IMR-90 (cell line): ENCODE results near the gene SLC35E3. TPM values are rescaled to one million over a fixed set of nuclear protein-coding genes. Genes with fewer than 3 reads are reported as not detected.

Experiments
- ATAC-seq: fragments of 200-7000 bp; cut with Tn5 transposase; 2 replicates; pipeline ENCODE4 v1.9.1; 2020; ENCODE audit warnings: low read depth, mild to moderate bottlenecking, moderate library complexity
- BruUV-seq: library from RNA; stranded (reverse); fragments of 400-500 nt; replicated peaks from 2 replicates; lab custom pipeline; 2021; lab: Mats Ljungman, UMichigan
- CTCF ChIA-PET: fragments of 300-600 bp; formaldehyde crosslinking; extraction: SDS; loops from one replicate; lab custom pipeline; 2021; ENCODE audit warnings: antibody characterized with exemption; lab: Yijun Ruan, JAX
- POLR2A ChIA-PET: fragments of 300-600 bp; sonication (Branson Sonifier 250); formaldehyde crosslinking; loops from one replicate; lab custom pipeline; 2022; ENCODE audit warnings: antibody characterized with exemption; ENCODE audit not compliant: unreplicated experiment; lab: Charles Lee
- DNase-seq: peaks from one replicate; pipeline ENCODE4 v3.0.0; 2013
- H2AFZ ChIP-seq: replicated peaks from 2 replicates; pipeline ENCODE3; 2013; ENCODE audit warnings: low read length, mild to moderate bottlenecking; ENCODE audit not compliant: poor library complexity
- H2AK5ac ChIP-seq: 2 replicates; pipeline ENCODE4 v1.6.1; 2013; ENCODE audit warnings: low read depth, low read length, inconsistent platforms
- H2AK9ac ChIP-seq: replicated peaks from 2 replicates; pipeline ENCODE3; 2013; ENCODE audit warnings: mild to moderate bottlenecking, low read depth, low read length, moderate library complexity; ENCODE audit not compliant: poor library complexity
- H2BK120ac ChIP-seq: 2 replicates; pipeline ENCODE4 v1.6.1; 2013; ENCODE audit warnings: low read depth, low read length, inconsistent platforms
- H2BK15ac ChIP-seq: 3 replicates; pipeline ENCODE4 v1.6.1; 2013; ENCODE audit warnings: low read depth, low read length, inconsistent platforms
- H2BK20ac ChIP-seq: 2 replicates; pipeline ENCODE4 v1.6.1; 2013; ENCODE audit warnings: low read depth, mild to moderate bottlenecking, inconsistent platforms, low read length, moderate library complexity
- H2BK5ac ChIP-seq: 2 replicates; pipeline ENCODE4 v1.6.1; 2013; ENCODE audit warnings: mild to moderate bottlenecking, low read depth, low read length, inconsistent platforms; ENCODE audit not compliant: poor library complexity, severe bottlenecking
- H3K14ac ChIP-seq: replicated peaks from 2 replicates; pipeline ENCODE4 v1.6.1; 2013; ENCODE audit warnings: low read depth, low read length, inconsistent platforms
- H3K18ac ChIP-seq: 2 replicates; pipeline ENCODE4 v1.6.1; 2013; ENCODE audit warnings: low read depth, low read length, control low read depth
- H3K23ac ChIP-seq: 2 replicates; pipeline ENCODE4 v1.6.1; 2013; ENCODE audit warnings: low read depth, low read length, inconsistent platforms
- H3K27ac ChIP-seq: 2 replicates; pipeline ENCODE4 v1.5.1; 2013; ENCODE audit warnings: mild to moderate bottlenecking, control low read depth, low read length; ENCODE audit not compliant: insufficient read depth
- H3K27me3 ChIP-seq: 2 replicates; pipeline ENCODE4 v1.6.1; 2013; ENCODE audit warnings: low read length; ENCODE audit not compliant: control insufficient read depth, insufficient read depth
- H3K36me3 ChIP-seq: 2 replicates; pipeline ENCODE4 v1.6.1; 2013; ENCODE audit warnings: low read length, mixed read lengths; ENCODE audit not compliant: control insufficient read depth, insufficient read depth
- H3K4ac ChIP-seq: 2 replicates; pipeline ENCODE4 v1.6.1; 2013; ENCODE audit warnings: low read depth, low read length, inconsistent platforms
- H3K4me1 ChIP-seq: 2 replicates; pipeline ENCODE4 v1.6.1; 2013; ENCODE audit warnings: low read length, mixed read lengths; ENCODE audit not compliant: control insufficient read depth, insufficient read depth
- H3K4me2 ChIP-seq: 2 replicates; pipeline ENCODE4 v1.6.1; 2013; ENCODE audit warnings: low read depth, mild to moderate bottlenecking, control low read depth, low read length, moderate library complexity
- H3K4me3 ChIP-seq: 2 replicates; pipeline ENCODE4 v1.5.1; 2013; ENCODE audit warnings: low read depth, mild to moderate bottlenecking, control low read depth, low read length, moderate library complexity; ENCODE audit not compliant: insufficient read depth
- H3K56ac ChIP-seq: 2 replicates; pipeline ENCODE4 v1.6.1; 2013; ENCODE audit warnings: low read length, inconsistent platforms; ENCODE audit not compliant: insufficient read depth; ENCODE audit errors: extremely low read depth
- H3K79me1 ChIP-seq, 2 experiments: 2 replicates each; pipeline ENCODE4 v1.6.1; 2013; ENCODE audit warnings: low read length in 2 of 2, inconsistent platforms in 1 of 2, low read depth in 1 of 2
- H3K9ac ChIP-seq: 2 replicates; pipeline ENCODE4 v1.6.1; 2013; ENCODE audit warnings: low read depth, low read length, control low read depth
- H3K9me1 ChIP-seq: 2 replicates; pipeline ENCODE4 v1.6.1; 2013; ENCODE audit warnings: low read length, inconsistent platforms; ENCODE audit not compliant: insufficient read depth
- H3K9me3 ChIP-seq: 2 replicates; pipeline ENCODE4 v1.6.1; 2013; ENCODE audit warnings: low read length; ENCODE audit not compliant: control insufficient read depth, insufficient read depth
- H4K20me1 ChIP-seq: 2 replicates; pipeline ENCODE4 v1.6.1; 2013; ENCODE audit warnings: low read length, inconsistent platforms; ENCODE audit not compliant: insufficient read depth
- H4K5ac ChIP-seq: 2 replicates; pipeline ENCODE4 v1.6.1; 2013; ENCODE audit warnings: mild to moderate bottlenecking, low read depth, low read length, control low read depth
- H4K8ac ChIP-seq, 2 experiments: 2 replicates each; pipeline ENCODE4 v1.6.1; 2013; ENCODE audit warnings: low read depth in 2 of 2, low read length in 2 of 2, control low read depth in 1 of 2, inconsistent platforms in 1 of 2
- H4K91ac ChIP-seq: 2 replicates; pipeline ENCODE4 v1.6.1; 2013; ENCODE audit warnings: low read depth, low read length, inconsistent platforms; ENCODE audit not compliant: insufficient read depth
- BHLHE40 ChIP-seq: fragments of 150-350 bp; IDR thresholded peaks from 2 replicates; pipeline ENCODE4 v1.6.1; 2016; ENCODE audit warnings: mild to moderate bottlenecking, low read depth, low read length
- CEBPB ChIP-seq: IDR thresholded peaks from 2 replicates; pipeline ENCODE4 v1.6.1; 2012; ENCODE audit warnings: low read depth, low read length, improper control_type of control experiment
- CHD1 ChIP-seq: IDR thresholded peaks from 2 replicates; pipeline ENCODE4 v1.6.1; 2012; ENCODE audit warnings: low read depth, low read length, improper control_type of control experiment
- FOS ChIP-seq: fragments of 150-350 bp; IDR thresholded peaks from 2 replicates; pipeline ENCODE4 v1.6.1; 2016; ENCODE audit warnings: low read depth, low read length
- MAFK ChIP-seq: IDR thresholded peaks from 2 replicates; pipeline ENCODE4 v1.6.1; 2012; ENCODE audit warnings: low read depth, low read length, improper control_type of control experiment
- MAZ ChIP-seq: IDR thresholded peaks from 2 replicates; pipeline ENCODE4 v1.6.1; 2012; ENCODE audit warnings: low read depth, mild to moderate bottlenecking, low read length, improper control_type of control experiment, moderate library complexity, borderline replicate concordance
- MXI1 ChIP-seq: IDR thresholded peaks from 2 replicates; pipeline ENCODE4 v1.6.1; 2012; ENCODE audit warnings: low read depth, mild to moderate bottlenecking, low read length, moderate library complexity, borderline replicate concordance
- POLR2A ChIP-seq: IDR thresholded peaks from 2 replicates; pipeline ENCODE4 v1.6.1; 2012; ENCODE audit warnings: mild to moderate bottlenecking, low read depth, low read length
- RAD21 ChIP-seq: IDR thresholded peaks from 2 replicates; pipeline ENCODE4 v1.6.1; 2012; ENCODE audit warnings: low read length, improper control_type of control experiment
- RCOR1 ChIP-seq: IDR thresholded peaks from 2 replicates; pipeline ENCODE4 v1.6.1; 2012; ENCODE audit warnings: mild to moderate bottlenecking, low read length, improper control_type of control experiment; ENCODE audit not compliant: insufficient replicate concordance
- RFX5 ChIP-seq: IDR thresholded peaks from 2 replicates; pipeline ENCODE4 v1.8.0; 2012; ENCODE audit warnings: low read depth, mild to moderate bottlenecking, low read length, moderate library complexity
- SMC3 ChIP-seq: fragments of 150-350 bp; IDR thresholded peaks from 2 replicates; pipeline ENCODE4 v1.6.1; 2016; ENCODE audit warnings: low read depth, mild to moderate bottlenecking, antibody characterized with exemption, low read length, moderate library complexity
- WGBS, 2 experiments: methylation state at CpG; one replicate each; pipeline versions ENCODE4 v1.1.5 to v1.1.7; 2013; ENCODE audit warnings: missing lambda C conversion rate in 2 of 2; ENCODE audit not compliant: insufficient read length in 1 of 2; ENCODE audit errors: extremely low coverage in 2 of 2; 5-methylcytosine and 5-hydroxymethylcytosine counted together
- dilution Hi-C: fragments of 300-500 bp; cut with HindIII; formaldehyde crosslinking; loops from one replicate; pipeline ENCODE4 v1.14.3; 2018; ENCODE audit warnings: low sequenced_read_pairs; ENCODE audit not compliant: unreplicated experiment
- in situ Hi-C: fragments of 300-500 bp; cut with MboI; formaldehyde crosslinking; loops from 3 replicates; pipeline ENCODE4 v1.14.3; 2019; ENCODE audit warnings: low sequenced_read_pairs, inconsistent platforms, mixed read lengths
- intact Hi-C: fragments of 100-400 bp; cut with micrococcal nuclease; formaldehyde crosslinking; loops from 2 replicates; pipeline ENCODE4 v1.10.0; 2022
- polyA plus RNA-seq, 3 experiments: library from polyadenylated mRNA; depleted of rRNA; stranded (reverse); fragments of >200 nt; gene quantifications; 2 replicates each; pipeline ENCODE4 v1.2.3, GENCODE V29; 2012; ENCODE audit warnings: low replicate concordance in 1 of 3
- total RNA-seq: library from RNA; depleted of rRNA; stranded (reverse); fragments of >200 nt; gene quantifications from 2 replicates; pipeline ENCODE4 v1.2.3, GENCODE V29; 2012
- TF ChIP-seq, protein P1 (sequence below): conservative IDR thresholded peaks from 2 replicates; pipeline ENCODE4 v1.5.1; 2012; ENCODE audit warnings: mild to moderate bottlenecking, low read depth, low read length, improper control_type of control experiment
- TF ChIP-seq, protein P2 (sequence below): fragments of 150-350 bp; IDR thresholded peaks from 2 replicates; pipeline ENCODE4 v1.6.1; 2016; ENCODE audit warnings: low read depth, mild to moderate bottlenecking, low read length, moderate library complexity, borderline replicate concordance
- TF ChIP-seq, protein P3 (sequence below): fragments of 150-350 bp; IDR thresholded peaks from 2 replicates; pipeline ENCODE4 v1.6.1; 2017; ENCODE audit warnings: mild to moderate bottlenecking, antibody characterized with exemption, low read length, low read depth

The SLC35E3 gene
- total and polyA plus RNA-seq, 2 of the 4 experiments (the other 2 are of a cell fraction) = 3.6 to 5.1 TPM

DNA sequence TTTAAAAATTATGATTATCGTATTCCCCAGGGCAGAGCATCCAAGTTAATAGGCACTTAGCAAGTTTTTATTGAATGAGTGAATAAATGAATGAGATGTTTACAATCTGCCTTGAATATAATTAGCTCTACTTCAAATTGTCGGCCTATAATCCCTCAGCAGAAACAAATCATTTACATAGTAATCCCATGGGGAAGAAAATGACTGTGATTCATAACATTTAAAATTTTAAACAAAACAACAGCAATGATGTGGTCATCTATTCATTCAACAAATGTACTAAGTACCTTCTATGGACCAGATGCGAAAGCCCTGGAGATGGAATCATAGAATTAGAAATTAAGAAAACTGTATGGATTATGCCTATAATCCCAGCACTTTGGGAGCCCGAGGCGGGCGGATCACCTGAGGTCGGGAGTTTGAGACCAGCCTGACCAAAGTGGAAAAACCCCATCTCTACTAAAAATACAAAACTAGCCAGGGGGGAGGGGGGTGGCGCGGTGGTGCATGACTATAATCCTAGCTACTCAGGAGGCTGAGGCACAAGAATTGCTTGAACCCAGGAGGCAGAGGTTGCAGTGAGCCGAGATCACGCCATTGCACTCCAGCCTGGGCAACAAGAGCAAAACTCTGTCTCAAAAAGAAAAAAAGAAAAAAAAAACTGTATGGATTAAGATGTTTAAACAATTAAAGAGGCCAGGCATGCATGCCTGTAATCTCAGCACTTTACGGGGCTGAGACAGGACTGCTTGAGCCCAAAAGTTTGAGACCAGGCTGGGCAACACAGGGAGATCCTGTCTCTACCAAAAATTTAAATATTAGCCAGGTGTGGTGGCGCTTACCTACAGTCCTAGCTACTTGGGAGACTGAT lies 44.3 kb downstream of the SLC35E3 start:
- no peak for DNase-seq
- TF ChIP-seq, protein P1, sequence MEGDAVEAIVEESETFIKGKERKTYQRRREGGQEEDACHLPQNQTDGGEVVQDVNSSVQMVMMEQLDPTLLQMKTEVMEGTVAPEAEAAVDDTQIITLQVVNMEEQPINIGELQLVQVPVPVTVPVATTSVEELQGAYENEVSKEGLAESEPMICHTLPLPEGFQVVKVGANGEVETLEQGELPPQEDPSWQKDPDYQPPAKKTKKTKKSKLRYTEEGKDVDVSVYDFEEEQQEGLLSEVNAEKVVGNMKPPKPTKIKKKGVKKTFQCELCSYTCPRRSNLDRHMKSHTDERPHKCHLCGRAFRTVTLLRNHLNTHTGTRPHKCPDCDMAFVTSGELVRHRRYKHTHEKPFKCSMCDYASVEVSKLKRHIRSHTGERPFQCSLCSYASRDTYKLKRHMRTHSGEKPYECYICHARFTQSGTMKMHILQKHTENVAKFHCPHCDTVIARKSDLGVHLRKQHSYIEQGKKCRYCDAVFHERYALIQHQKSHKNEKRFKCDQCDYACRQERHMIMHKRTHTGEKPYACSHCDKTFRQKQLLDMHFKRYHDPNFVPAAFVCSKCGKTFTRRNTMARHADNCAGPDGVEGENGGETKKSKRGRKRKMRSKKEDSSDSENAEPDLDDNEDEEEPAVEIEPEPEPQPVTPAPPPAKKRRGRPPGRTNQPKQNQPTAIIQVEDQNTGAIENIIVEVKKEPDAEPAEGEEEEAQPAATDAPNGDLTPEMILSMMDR = no peak
- TF ChIP-seq SMC3 = no peak
- no peak for TF ChIP-seq MAFK
- no peak for TF ChIP-seq POLR2A
- TF ChIP-seq RCOR1 = no peak
- TF ChIP-seq, protein P2, sequence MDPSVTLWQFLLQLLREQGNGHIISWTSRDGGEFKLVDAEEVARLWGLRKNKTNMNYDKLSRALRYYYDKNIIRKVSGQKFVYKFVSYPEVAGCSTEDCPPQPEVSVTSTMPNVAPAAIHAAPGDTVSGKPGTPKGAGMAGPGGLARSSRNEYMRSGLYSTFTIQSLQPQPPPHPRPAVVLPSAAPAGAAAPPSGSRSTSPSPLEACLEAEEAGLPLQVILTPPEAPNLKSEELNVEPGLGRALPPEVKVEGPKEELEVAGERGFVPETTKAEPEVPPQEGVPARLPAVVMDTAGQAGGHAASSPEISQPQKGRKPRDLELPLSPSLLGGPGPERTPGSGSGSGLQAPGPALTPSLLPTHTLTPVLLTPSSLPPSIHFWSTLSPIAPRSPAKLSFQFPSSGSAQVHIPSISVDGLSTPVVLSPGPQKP = no peak
- TF ChIP-seq MAZ = no peak
- TF ChIP-seq RFX5 = no peak
- TF ChIP-seq BHLHE40 = no peak
- TF ChIP-seq, protein P3, sequence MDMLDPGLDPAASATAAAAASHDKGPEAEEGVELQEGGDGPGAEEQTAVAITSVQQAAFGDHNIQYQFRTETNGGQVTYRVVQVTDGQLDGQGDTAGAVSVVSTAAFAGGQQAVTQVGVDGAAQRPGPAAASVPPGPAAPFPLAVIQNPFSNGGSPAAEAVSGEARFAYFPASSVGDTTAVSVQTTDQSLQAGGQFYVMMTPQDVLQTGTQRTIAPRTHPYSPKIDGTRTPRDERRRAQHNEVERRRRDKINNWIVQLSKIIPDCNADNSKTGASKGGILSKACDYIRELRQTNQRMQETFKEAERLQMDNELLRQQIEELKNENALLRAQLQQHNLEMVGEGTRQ = no peak
- TF ChIP-seq CEBPB = no peak
- TF ChIP-seq FOS = no peak
- no peak for TF ChIP-seq CHD1
- no peak for TF ChIP-seq MXI1
- TF ChIP-seq RAD21 = no peak

More for the DNA sequence above, 44.3 kb downstream of the SLC35E3 start:
- no peak overlapping the region for H2BK20ac ChIP-seq
- H3K79me1 ChIP-seq = no peaks in the 10 kb centered on the region
- H3K36me3 ChIP-seq = no peaks in the 10 kb centered on the region
- no peak overlapping the region for H3K4ac ChIP-seq
- intact Hi-C loops (no loop called here), dilution Hi-C loops (no loop called here), in situ Hi-C loops (no loop called here)
- WGBS, 2 experiments = 97% methylated on average over 5 of the region's 13 CpGs; no CpG with 5 or more reads in 1 of the 2 experiments
- no peaks in the 10 kb centered on the region for H4K20me1 ChIP-seq
- no peaks in the 10 kb centered on the region for H3K9me3 ChIP-seq
- no TSS peak for BruUV-seq
- H2BK15ac ChIP-seq = no peak overlapping the region
- H2BK5ac ChIP-seq = no peak overlapping the region
- no peak overlapping the region for H4K91ac ChIP-seq
- H3K27me3 ChIP-seq = no peaks in the 10 kb centered on the region
- H4K5ac ChIP-seq = no peak overlapping the region
- no peak overlapping the region for H3K4me2 ChIP-seq
- no peak overlapping the region for H3K27ac ChIP-seq
- no peak overlapping the region for H3K56ac ChIP-seq
- H4K8ac ChIP-seq = no peak overlapping the region
- CTCF ChIA-PET = no interaction called here
- no peak overlapping the region for H2AK5ac ChIP-seq
- no peak overlapping the region for H3K23ac ChIP-seq
- no peak overlapping the region for H2AFZ ChIP-seq
- no peak for ATAC-seq
- H3K4me1 ChIP-seq = peaks cover 4% of the 10 kb centered on the region
- H3K9ac ChIP-seq = no peak overlapping the region
- no peak overlapping the region for H3K4me3 ChIP-seq
- no peak overlapping the region for H2AK9ac ChIP-seq
- POLR2A ChIA-PET = no interaction called here
- no peak overlapping the region for H3K18ac ChIP-seq
- no peak overlapping the region for H3K14ac ChIP-seq
- no peak overlapping the region for H2BK120ac ChIP-seq
- H3K9me1 ChIP-seq = peaks cover 3% of the 10 kb centered on the region; the same call in 1 of the 2 replicates
